HepG2 (cell line): ENCODE measurements around the gene LIMS2. TPM values are rescaled to one million over a fixed set of nuclear protein-coding genes. Genes with fewer than 3 reads are reported as not detected.

ENCODE experiments used
- ATAC-seq: fragments of 200-7000 bp; cut with Tn5 transposase; 3 replicates; pipeline ENCODE4 v1.9.1; 2020; ENCODE audit warnings: mild to moderate bottlenecking, moderate library complexity
- BruUV-seq: library from RNA; stranded (reverse); fragments of 400-500 nt; replicated peaks from 2 replicates; lab custom pipeline; 2021; lab: Mats Ljungman, UMichigan
- CTCF ChIA-PET: fragments of 300-600 bp; formaldehyde crosslinking; extraction: SDS; loops from one replicate; lab custom pipeline; 2021; ENCODE audit warnings: low total read pairs, inconsistent platforms, low intra/inter-chr PET ratio; lab: Yijun Ruan, JAX
- POLR2A ChIA-PET: fragments of 350-600 bp; sonication (Branson Sonifier 250); formaldehyde crosslinking; loops from one replicate; lab custom pipeline; 2020; ENCODE audit warnings: antibody characterized with exemption, inconsistent platforms; lab: Yijun Ruan, JAX
- DNase-seq: peaks from one replicate; pipeline ENCODE4 v3.0.0-alpha.2; 2015; ENCODE audit warnings: low spot score
- FAIRE-seq: peaks from 3 replicates; lab custom pipeline; 2011; peaks lifted over from hg19 to GRCh38; lab: Jason Lieb, UNC
- H2AFZ ChIP-seq: one replicate; pipeline ENCODE4 v1.6.1; 2011; ENCODE audit warnings: low read length, inconsistent platforms
- H3K27ac ChIP-seq: fragments of 300-600 bp; 3 replicates; pipeline ENCODE4 v1.8.0; 2011; ENCODE audit warnings: mixed run types, mild to moderate bottlenecking, mixed read lengths, low read length, inconsistent platforms; ENCODE audit not compliant: insufficient read depth; ENCODE audit errors: extremely low read length
- H3K27me3 ChIP-seq, 2 experiments: fragments of 200-600 bp in 1 of 2; 2 replicates in 1 of 2; 3 replicates in 1 of 2; pipeline versions ENCODE4 v1.6.0 to v1.8.0; 2011; ENCODE audit warnings: low read length in 2 of 2, mild to moderate bottlenecking in 2 of 2, moderate library complexity in 2 of 2, inconsistent platforms in 1 of 2; ENCODE audit not compliant: insufficient read depth in 2 of 2, control insufficient read depth in 1 of 2
- H3K36me3 ChIP-seq, 2 experiments: fragments of 200-600 bp in 1 of 2; replicated peaks in 1 of 2; 2 replicates in 1 of 2; 3 replicates in 1 of 2; pipeline versions ENCODE4 v1.5.1 to v1.8.0; 2011; ENCODE audit warnings: low read length in 2 of 2, inconsistent platforms in 1 of 2; ENCODE audit not compliant: insufficient read depth in 2 of 2, control insufficient read depth in 1 of 2
- H3K4me1 ChIP-seq: 2 replicates; pipeline ENCODE4 v1.5.1; 2012; ENCODE audit warnings: low read length, inconsistent platforms; ENCODE audit not compliant: insufficient read depth
- H3K4me2 ChIP-seq: 2 replicates; pipeline ENCODE4 v1.6.0; 2011; ENCODE audit warnings: low read depth, low read length, inconsistent platforms
- H3K4me3 ChIP-seq, 3 experiments: fragments of 200-600 bp in 1 of 3; sonication (generic), shearing (Covaris generic) in 1 of 3; replicated peaks in 1 of 3; 2 replicates each; pipeline ENCODE4 v1.5.1; 2011 to 2016; ENCODE audit warnings: low read length in 3 of 3, inconsistent platforms in 2 of 3, low read depth in 2 of 3, mild to moderate bottlenecking in 2 of 3, control low read depth in 1 of 3, mixed read lengths in 1 of 3; ENCODE audit not compliant: insufficient read depth in 1 of 3
- H3K79me2 ChIP-seq: one replicate; pipeline ENCODE4 v1.6.1; 2011; ENCODE audit warnings: low read length, inconsistent platforms; ENCODE audit not compliant: insufficient read depth
- H3K9ac ChIP-seq: 2 replicates; pipeline ENCODE4 v1.6.0; 2011; ENCODE audit warnings: mild to moderate bottlenecking, low read depth, low read length, inconsistent platforms; ENCODE audit not compliant: insufficient read depth
- H3K9me3 ChIP-seq: 2 replicates; pipeline ENCODE4 v1.5.1; 2012; ENCODE audit warnings: mild to moderate bottlenecking, low read length
- H4K20me1 ChIP-seq: 2 replicates; pipeline ENCODE4 v1.6.0; 2011; ENCODE audit warnings: inconsistent platforms, mild to moderate bottlenecking, low read length, moderate library complexity; ENCODE audit not compliant: insufficient read depth
- HNF4G ChIP-seq, 2 experiments: sonication (generic) in 1 of 2; formaldehyde crosslinking in 1 of 2; IDR thresholded peaks; 2 replicates each; pipeline versions ENCODE4 v1.4.0 to v1.6.1; 2011 to 2020; ENCODE audit warnings: borderline replicate concordance in 2 of 2, low read depth in 2 of 2, mild to moderate bottlenecking in 2 of 2, low read length in 1 of 2, missing genetic modification reagents in 1 of 2, moderate library complexity in 1 of 2
- KLF6 ChIP-seq: IDR thresholded peaks from 2 replicates; pipeline ENCODE4 v1.8.0; 2016; ENCODE audit warnings: missing biosample characterization, missing genetic modification reagents
- KMT2A ChIP-seq: sonication (generic); formaldehyde crosslinking; IDR thresholded peaks from 2 replicates; pipeline ENCODE4 v1.4.0; 2020; ENCODE audit warnings: missing genetic modification reagents
- SATB2 ChIP-seq: sonication (generic); formaldehyde crosslinking; IDR thresholded peaks from 2 replicates; pipeline ENCODE4 v1.5.0; 2020; ENCODE audit warnings: missing genetic modification reagents
- ZFP36 ChIP-seq: fragments of 150-350 bp; IDR thresholded peaks from 2 replicates; pipeline ENCODE4 v1.6.1; 2018; ENCODE audit warnings: borderline replicate concordance, low read length, low read depth; ENCODE audit not compliant: partially characterized antibody
- ZNF124 ChIP-seq: sonication (generic); formaldehyde crosslinking; IDR thresholded peaks from 2 replicates; pipeline ENCODE4 v1.4.0; 2020; ENCODE audit warnings: missing genetic modification reagents
- ZNF232 ChIP-seq: sonication (generic); formaldehyde crosslinking; IDR thresholded peaks from 2 replicates; pipeline ENCODE4 v1.4.0; 2020; ENCODE audit warnings: missing genetic modification reagents, borderline replicate concordance
- ZNF282 ChIP-seq: fragments of 450-650 bp; IDR thresholded peaks from 2 replicates; pipeline ENCODE4 v1.6.1; 2018; ENCODE audit not compliant: partially characterized antibody
- ZNF329 ChIP-seq: sonication (generic); formaldehyde crosslinking; IDR thresholded peaks from 2 replicates; pipeline ENCODE4 v1.9.0; 2021; ENCODE audit warnings: low read depth, mild to moderate bottlenecking, missing genetic modification reagents
- ZNF616 ChIP-seq: sonication (generic); formaldehyde crosslinking; IDR thresholded peaks from 2 replicates; pipeline ENCODE4 v1.5.0; 2020; ENCODE audit warnings: low read depth, mild to moderate bottlenecking, missing genetic modification reagents
- ZNF776 ChIP-seq: sonication (generic); formaldehyde crosslinking; IDR thresholded peaks from 2 replicates; pipeline ENCODE4 v1.4.0; 2020; ENCODE audit warnings: mild to moderate bottlenecking, missing genetic modification reagents
- whole genome bisulfite sequencing: methylation state at CpG from one replicate; pipeline ENCODE4 v1.1.6; 2017; ENCODE audit warnings: low lambda C conversion rate; 5-methylcytosine and 5-hydroxymethylcytosine counted together
- in situ Hi-C: cut with HindIII; loops from 2 replicates; pipeline ENCODE4 v1.10.0; 2017; ENCODE audit warnings: low pct_unique_long_range_greater_than_20kb; ENCODE audit not compliant: extremely low pct_ligation_motif_present
- intact Hi-C: fragments of 100-400 bp; cut with micrococcal nuclease; formaldehyde crosslinking; loops from one replicate; pipeline ENCODE4 v1.10.0; 2022; ENCODE audit not compliant: unreplicated experiment
- polyA plus RNA-seq, 8 experiments: library from polyadenylated mRNA; depleted of rRNA in 3 of 8; stranded (reverse) in 7 of 8; unstranded in 1 of 8; fragments of >200 nt; fragmentation: Illumina TruSeq in 4 of 8; extraction: Trizol in 4 of 8; gene quantifications; 2 replicates each; pipeline versions ENCODE4 v1.2.1 to v1.2.3, GENCODE V29; 2011 to 2016; ENCODE audit warnings: low read depth in 4 of 8, missing spikeins in 1 of 8, mixed read lengths in 1 of 8; ENCODE audit not compliant: insufficient read depth in 1 of 8
- total RNA-seq, 5 experiments: library from RNA; depleted of rRNA; stranded (reverse); fragments of >200 nt; fragmentation: Illumina TruSeq; extraction: Trizol; gene quantifications; 2 replicates each; pipeline ENCODE4 v1.2.3, GENCODE V29; 2016; ENCODE audit warnings: low read depth in 1 of 5

The LIMS2 gene
- total and polyA plus RNA-seq, 2 of the 13 experiments (the other 11 are each of a cell fraction or from before 2014, with no cell fraction given): 1.0 to 1.9 TPM

GRCh38 chr2:127589841-127590240 is 85.5 kb downstream of the LIMS2 start:
- TF ChIP-seq SATB2 (CRISPR knock-in tag) (no peak), ZNF124 (CRISPR knock-in tag) (no peak), ZNF776 (CRISPR knock-in tag) (no peak), KMT2A (CRISPR knock-in tag) (no peak), ZNF329 (CRISPR knock-in tag) (no peak), HNF4G (IDR thresholded peaks at IDR 0.05; ENCODE audit: borderline replicate concordance, low read depth, low read length) (no peak), HNF4G (CRISPR knock-in tag; IDR thresholded peaks at IDR 0.05; ENCODE audit: borderline replicate concordance, low read depth) (no peak), ZNF616 (CRISPR knock-in tag) (no peak), ZFP36 (no peak), ZNF282 (no peak), ZNF232 (CRISPR knock-in tag) (no peak), KLF6 (no peak)
- H3K36me3 ChIP-seq: no peaks in the 10 kb centered on the region
- ATAC-seq: no peak
- ChIA-PET CTCF (no interaction called here), POLR2A (no interaction called here)
- no peak overlapping the region for H2AFZ ChIP-seq
- no peaks in the 10 kb centered on the region for H3K79me2 ChIP-seq
- no peaks in the 10 kb centered on the region for H3K9me3 ChIP-seq
- intact Hi-C loops: loop anchor here (10.0 kb wide), 1 partner anchor 235 kb away; no protein-coding TSS in a partner anchor
- peaks cover 2 to 31% of the 10 kb centered on the region in 2 experiments for H3K27me3 ChIP-seq
- WGBS: 37% methylated on average over 5 of the region's 5 CpGs
- DNase-seq: no peak
- H4K20me1 ChIP-seq: no peaks in the 10 kb centered on the region
- no peak overlapping the region for H3K9ac ChIP-seq
- FAIRE-seq: no peak
- H3K4me2 ChIP-seq: no peak overlapping the region
- H3K27ac ChIP-seq: no peak overlapping the region
- in situ Hi-C loops: no loop called here
- no TSS peak for BruUV-seq
- peaks cover 11% of the 10 kb centered on the region for H3K4me1 ChIP-seq
- H3K4me3 ChIP-seq: no peak overlapping the region
